GM12874 (cell line): Measurements from ENCODE around the gene NHP2.

Source experiments
- CTCF ChIP-seq: IDR thresholded peaks from 2 replicates; pipeline ENCODE4 v1.5.1; 2011; ENCODE audit warnings: low read depth, mild to moderate bottlenecking, control low read depth, low read length, moderate library complexity; ENCODE audit not compliant: insufficient read depth

The NHP2 gene

DNA sequence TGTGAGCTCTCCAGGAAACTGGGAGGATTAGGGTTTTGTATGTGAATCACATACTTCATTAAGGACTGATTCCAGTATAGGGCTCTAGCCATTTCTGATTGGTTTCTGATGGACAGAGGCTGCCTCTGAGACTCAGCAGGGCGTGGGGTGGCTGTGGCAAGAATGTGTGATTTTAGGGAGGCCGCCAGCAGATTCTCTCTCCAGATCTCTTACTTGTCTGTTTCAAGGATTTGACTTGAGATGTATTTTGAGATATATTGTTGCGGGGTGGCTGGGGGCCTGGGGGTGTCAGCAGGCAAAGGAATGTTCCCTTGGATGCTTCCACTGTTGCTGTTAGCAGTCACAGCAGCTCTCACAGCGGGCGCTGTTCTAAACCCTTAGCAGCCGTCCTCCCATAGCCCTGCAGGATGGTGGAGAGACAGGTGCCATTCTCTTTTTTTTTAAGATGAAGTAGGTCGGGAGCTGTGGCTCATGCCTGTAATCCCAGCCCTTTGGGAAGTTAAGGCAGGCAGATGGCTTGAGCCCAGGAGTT, 42.7 kb upstream of the NHP2 start:
- no peak for TF ChIP-seq CTCF

- no peak for TF ChIP-seq CTCF
These were observed 40.3 kb upstream of the NHP2 start for GRCh38 chr5:178194026-178194425.

DNA sequence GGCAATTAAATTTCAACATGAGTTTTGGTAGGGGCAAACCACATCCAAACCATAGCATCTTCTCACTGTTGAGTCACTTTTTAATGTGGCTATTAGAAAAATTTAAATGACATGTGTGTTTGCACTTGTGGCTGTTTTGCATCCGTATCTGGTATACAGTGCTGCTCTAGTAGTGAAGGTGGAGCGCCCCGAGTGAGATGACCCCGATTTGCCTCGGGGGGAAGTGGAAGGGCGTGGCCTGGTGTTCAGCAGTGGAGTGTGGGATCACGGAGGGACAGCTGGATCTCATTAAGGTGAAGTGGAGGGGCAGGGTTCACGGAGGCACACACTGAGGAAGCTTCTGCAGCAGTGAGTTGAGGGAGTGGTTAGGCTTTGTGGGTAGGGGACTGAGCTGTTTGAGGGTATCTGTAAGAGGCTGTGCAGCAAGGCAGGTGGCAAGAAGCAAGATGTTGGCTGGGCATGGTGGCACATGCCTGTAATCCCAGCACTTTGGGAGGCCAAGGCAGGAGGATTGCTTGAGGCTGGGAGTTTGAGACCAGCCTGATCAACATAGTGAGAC, 39.6 kb upstream of the NHP2 start:
- TF ChIP-seq CTCF, result no peak

- no peak for TF ChIP-seq CTCF
These were observed 39.1 kb upstream of the NHP2 start for GRCh38 chr5:178192787-178193186.

DNA sequence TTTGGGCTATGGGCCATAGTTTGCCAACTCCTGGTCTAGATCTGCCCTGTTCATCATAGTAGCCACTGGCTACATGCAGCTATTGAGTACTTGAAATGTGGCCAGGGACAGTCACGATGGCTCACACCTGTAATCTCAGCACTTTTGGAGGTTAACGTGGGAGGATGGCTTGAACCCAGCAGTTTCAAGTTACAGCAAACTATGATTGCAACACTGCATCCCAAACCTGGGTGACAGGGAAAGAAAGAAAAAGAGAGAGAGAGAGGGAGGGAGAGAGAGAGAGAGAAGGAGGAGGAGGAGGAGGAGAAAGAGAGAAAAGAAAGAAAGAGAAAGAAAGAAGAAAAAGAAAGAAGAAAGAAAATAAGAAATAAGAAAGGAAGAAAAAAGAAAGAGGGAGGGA, 38.6 kb upstream of the NHP2 start:
- no peak for TF ChIP-seq CTCF

DNA sequence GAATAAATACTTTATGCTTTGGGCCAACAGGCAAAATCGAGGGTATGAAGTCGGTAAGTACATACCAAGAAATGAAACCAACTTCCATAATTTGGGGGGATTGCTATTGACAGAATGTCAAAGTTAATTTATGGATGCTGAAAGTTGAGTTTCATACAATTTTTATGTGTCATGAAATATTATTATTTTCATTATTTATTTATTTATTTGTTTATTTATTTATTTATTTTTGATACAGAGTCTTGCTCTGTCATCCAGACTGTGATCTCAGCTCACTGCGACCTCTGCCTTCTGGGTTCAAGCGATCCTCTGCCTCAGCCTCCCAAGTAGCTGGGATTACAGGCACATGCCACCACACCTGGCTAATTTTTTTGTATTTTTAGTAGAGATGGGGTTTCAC, 38.0 kb upstream of the NHP2 start:
- no peak for TF ChIP-seq CTCF

GRCh38 chr5:178189433-178189832, 35.7 kb upstream of the NHP2 start:
- TF ChIP-seq CTCF, result no peak

GRCh38 chr5:178187014-178187413, 33.3 kb upstream of the NHP2 start, which contains the start of gene GMCL2:
Gene GMCL2 (minus strand): TSS chr5:178187371. CDS start chr5:178187299, 72 bp downstream.
- no peak for TF ChIP-seq CTCF
